Activated effector memory CD4-positive, alpha-beta T cell treated with Interleukin-2 at 50 U/mL for 16 hours (primary cell): ENCODE measurements around the gene NCK2.
A peak's percentile ranks its signal among the peaks of the same experiment; 100 is the strongest.

Experiments used
- DNase-seq: peaks from one replicate; pipeline ENCODE4 v3.0.0-alpha.2; 2020

Gene NCK2

DNA sequence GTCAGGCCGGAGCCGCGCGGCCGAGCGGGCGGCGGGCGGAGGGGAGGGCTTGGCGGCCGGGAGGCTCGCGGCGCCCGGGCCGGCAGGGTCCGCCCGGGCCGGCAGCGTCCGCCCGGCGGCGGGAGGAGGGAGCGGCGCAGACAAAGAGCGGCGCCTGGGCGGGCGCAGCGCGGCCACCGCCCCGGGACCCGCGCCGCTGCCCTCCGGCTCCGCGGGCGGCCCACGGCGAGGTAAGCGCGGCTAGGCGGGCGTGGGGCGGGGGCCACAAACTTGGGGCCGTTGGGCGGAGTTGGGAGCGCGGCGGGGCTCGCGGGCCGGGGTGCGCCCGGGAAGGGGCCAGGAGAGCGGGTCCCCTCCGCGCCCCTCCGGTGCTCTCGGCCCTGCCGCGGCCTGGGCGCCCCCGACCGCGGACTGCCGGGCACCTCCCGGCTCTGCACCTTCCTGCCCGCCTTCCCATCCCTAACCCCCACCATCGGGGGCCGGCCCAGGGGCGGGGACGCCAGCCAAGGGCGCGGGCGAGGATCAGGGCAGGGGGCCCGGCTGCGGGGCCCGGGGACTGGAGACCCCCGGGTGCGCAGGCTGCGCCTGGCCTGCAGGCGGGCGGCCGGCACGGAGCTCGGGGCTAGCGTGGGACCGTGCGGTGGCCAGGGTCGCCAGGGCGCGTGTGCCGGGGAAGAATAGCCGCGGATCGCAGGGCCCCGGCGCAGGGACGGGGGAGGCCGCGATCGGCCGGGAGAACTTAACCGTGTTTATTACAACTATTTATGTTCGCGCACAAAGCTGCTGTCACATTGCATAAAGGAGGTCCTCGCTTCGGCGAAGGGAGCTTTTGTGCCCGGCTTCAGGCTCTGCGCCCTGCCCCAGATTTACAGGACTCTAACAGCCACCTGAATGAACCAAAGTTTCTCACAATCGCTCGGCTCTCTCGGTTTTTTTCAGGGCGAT is at the start of gene NCK2:
Gene NCK2 (plus strand): TSS at position 4 of the 945 bp plus-strand sequence. CDS start 110,152 bp downstream, outside the sequence.
- peak; percentile 30 for DNase-seq

DNA sequence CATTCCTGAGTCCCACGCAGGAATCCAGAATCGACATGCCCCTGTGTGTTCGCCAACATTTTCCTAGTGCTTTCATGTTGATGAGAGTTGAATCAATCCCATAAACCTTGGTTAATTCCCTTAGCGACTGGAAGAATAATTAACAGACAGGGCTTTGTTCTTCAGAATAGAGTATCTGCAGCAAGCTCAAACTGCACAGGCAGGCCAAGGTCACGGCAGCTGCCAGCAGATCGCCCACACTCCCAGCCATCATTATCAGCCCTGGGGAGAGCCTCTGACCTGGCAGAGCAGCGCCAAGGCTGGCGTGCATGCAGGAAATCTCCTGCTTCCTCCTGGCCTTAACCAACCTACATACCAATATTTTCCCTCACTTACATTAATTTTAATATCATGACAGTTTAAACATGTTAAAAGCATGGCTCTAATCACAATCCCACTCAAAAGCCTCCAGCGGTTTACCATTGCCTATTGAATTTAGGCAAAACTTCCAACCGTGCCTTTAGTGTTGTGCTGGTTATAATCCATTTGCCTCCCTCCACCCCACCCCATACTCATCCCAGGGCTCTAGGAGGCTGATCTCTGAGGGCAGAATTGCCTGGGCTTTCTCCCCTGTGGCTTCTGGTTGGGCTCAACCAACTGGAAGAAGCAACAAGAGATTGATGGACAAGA is 46.8 kb upstream of the NCK2 start:
- no peak for DNase-seq

DNA sequence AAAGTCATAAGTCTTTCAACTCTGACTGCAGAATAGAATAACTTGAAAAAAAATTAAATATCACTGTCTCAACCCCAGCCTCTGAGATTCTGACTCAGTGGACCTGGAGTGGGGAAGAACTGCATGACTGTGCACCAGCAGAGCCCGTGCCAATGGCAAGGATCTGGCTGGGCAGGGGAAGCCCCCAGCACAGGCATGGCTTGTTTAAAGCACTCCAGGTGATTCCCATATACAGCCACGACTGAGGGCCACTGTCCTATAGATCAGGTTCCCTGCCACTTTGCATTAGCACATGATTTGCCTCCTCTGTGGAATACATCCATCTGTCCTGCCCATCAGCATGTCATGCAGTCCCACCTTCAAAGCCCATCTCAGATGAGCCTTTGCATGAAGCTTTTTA is 45.9 kb upstream of the NCK2 start:
- no peak for DNase-seq

DNA sequence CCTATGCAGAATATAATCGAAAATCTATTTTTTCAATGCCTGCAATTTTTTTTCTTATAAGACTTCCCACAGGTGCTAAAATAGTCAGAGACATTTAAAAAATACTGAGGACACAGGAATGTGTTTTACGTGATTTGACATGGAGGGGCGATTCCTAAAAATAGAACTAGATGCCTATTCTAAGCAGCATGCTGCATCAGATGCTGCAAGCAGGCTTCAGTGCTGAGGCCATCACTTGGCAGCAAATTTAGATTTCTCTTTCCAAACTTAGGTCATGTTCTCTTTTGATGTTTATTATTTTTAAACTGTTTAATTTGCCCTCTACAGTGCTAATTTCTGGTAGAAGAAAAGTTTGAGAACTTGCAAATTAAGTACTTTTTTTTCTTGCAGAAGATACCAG is 43.7 kb upstream of the NCK2 start:
- no peak for DNase-seq

DNA sequence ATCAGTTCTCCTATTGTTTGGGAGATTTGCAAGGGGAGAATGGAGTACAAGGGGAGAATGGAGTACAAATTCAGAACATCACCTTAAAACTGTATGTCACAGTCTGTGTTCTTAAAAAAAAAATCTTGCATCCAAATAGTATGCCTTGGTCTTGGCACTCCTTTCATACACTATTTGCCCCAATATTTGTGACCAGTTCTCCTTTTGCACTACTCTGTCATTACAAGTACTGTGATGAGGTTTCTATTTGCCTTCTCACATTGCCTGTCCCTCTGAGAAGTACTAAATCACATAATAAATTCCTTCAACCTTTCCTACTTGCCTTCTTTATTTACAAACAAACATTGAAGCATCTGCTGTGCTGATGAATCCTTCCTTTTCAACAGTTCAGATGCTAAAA is 36.0 kb upstream of the NCK2 start:
- DNase-seq = no peak

DNA sequence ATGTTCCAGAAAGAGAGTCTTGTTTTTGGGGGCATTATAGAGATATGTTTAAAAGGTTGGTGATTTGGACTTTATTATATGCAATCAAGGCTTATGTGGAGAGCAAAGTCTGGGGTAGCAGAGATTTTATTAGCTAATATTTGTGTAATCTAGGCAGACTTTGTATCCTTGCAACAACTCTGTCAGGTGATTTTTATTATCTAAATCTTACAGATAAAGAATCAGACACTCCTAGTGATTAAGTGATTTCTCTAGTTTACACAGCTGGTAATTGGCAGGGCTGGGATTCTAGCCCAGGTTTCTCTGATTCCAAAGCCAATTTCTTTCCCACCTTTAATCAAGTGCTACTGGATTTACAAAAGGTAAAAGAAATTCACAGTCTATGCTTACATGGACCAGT is 33.3 kb upstream of the NCK2 start:
- DNase-seq = no peak

DNA sequence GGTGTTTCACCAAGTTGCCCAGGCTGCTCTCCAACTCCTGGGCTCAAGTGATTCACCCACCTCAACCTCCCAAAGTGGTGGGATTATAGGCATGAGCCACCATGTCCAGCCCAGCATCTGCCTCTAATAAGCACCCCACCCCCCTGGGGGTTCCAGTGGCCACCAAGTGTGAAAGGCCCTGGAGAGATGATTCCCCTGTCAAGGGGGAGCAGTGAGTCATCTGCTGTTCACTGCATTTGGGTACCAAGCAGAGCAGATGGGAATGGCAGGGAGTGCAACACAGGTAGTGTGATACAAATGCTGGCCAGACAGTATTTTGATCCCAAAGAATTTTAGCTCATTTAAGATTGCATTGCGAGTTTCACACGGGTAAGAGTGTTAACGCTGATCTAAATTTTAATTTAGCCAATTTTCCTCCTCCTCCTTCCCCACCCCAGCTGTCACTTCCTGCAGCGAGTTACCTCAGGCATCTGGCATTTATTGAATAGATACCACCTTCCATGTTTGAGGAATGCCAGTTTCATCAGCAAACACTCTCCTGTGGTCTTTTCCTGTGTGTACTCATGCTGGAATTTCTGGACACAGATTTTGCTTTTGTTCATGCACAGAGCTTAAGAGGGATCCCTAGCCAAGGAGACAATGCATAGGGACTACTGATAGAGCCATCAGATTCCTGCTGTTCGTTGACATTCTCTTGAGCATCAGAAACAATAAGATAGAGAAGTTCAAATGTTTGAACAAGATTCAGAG is 32.4 kb upstream of the NCK2 start:
- no peak for DNase-seq

DNA sequence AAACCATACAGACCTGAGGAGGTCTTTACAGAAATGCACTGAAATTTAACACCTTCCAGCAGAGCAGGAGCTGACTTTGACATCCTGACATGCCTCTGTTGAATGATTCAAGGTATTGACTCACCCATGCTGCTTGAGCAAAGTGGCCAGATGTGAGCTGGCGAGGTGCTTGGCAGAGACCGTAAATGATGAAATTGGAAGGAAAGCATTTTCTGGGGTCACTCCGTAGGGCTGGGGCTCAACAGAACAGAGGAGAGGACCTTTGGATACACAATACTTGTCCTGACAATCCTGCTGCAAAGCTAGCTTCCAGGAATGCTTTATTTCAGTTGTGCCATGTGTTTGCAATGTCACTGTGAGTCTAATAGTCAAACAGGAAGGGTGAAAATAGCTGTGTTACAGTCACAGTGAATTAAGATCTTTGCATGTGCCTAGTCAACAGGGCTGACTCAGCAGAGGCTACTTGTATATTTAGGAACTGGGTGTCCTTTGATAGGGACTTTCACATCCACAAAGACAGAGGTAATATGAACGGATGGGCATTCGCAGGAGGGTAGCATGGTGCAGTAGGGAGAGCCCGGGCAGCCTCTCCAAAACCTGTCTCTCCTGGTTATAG is 31.6 kb upstream of the NCK2 start:
- DNase-seq = no peak

DNA sequence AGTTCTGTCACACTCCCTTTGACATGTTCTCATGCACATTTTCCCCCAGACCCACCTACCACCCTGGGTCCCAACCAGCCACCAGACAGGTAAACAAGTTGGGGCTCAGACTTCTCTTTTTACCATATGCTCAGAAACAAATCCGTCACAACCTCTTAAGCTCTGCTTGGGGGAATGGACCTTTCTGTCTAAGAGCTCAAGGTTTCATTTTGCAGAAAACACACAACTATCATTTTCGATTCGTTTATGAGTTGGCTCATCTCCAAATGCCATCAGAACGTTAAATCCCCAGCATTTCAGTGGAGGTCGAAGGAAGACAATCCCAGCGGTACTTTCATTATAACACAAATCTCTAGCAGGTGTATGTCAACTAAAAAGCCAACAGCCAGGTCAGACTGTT is 30.6 kb upstream of the NCK2 start:
- DNase-seq = no peak

DNA sequence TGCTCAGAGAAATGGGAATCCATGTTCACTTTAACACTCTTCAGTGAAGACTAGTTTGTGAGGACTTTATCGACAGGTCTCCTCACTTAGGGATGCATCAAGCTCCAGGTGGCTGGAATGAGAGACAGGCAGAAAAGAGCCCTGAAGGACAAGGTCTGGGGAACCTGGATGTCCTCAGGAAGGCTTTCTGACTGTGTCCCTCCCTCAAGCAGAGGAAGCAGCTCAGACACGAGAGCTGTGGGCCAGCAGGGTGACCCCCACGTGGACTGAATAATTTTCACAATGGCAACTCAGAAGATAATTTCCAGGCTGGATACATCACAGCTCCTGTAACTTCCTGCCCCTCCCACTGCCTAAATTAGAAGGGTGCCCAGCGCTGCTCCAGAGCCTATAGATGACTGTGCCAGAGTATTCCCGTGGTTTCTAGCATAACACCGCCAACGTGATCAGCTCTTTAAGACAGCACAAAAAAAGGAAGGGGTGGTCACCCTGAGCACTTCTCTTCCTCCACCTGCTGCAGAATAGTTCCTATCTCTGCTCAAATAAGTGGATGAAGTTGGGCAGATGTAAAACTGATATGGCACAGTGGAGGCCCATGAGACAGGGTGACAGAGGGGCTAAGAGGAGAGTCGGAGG is 25.7 kb upstream of the NCK2 start:
- DNase-seq = no peak

DNA sequence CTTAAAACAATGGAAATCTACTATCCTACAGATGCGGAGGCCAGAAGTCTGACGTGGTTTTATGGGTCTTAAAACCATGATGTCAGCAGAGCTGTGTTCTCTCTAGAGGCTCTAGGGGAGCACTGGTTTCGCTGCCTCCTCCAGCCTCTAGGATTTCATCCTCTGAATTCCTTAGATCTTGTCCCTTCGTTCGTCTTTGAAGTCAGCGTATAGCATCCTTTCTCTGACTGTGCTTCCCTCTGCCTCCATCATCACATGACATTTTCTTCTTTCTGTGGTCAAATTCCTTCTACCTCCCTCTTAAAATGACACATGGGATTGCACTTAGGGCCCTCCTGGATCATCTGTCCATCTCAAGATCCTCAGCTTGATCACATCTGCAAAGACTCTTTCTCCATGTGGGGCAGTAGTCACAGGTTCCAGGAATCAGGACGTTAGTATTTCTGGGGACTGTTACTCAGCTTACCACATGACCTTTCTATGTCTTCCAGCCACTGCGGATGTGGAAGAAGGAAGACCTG is 22.7 kb upstream of the NCK2 start:
- no peak for DNase-seq

DNA sequence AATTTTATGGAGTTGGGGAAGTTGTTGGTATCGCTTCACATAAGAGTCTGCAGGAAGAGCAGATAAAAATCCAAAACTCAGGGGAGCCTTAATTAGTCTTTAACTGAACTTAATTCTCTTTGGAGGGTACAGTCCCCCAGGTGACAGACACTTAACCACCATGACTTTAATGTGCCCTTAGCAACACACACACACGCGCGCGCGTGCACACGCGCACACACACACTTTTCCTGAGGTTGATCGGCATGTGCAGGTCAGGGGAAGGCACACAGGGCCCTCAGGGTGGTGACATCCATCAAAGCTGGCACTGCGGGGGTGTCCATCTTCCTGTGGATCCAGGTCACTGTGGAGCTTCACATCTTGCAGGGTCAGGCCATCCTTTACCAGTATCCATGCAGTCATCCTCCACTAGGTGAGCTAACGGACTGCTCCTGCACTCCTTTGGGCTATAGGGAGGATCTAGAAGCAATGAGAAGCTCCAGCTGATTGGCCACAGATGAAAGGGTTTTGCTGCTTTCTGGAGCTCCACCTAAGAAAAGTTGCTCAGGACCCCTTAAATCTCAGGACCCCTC is 21.9 kb upstream of the NCK2 start:
- no peak for DNase-seq

DNA sequence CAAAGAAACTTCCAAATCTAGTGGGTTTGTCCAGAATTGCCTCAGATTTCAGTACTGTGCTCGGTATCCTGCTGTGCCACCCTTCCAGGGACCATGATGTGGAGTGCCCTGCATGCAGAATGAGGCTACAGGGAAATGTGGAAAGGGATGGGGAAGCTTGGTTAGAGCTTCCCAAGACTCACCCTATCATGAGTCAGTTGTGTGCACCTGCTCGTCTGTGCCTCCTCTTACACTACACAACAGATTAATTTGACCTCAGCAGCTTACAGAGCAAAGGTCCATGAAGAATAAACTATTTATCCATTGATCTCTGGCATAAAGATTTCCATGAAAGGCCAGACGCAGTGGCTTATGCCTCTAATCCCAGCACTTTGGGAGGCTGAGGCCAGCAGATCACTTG is 21.3 kb upstream of the NCK2 start:
- no peak for DNase-seq

DNA sequence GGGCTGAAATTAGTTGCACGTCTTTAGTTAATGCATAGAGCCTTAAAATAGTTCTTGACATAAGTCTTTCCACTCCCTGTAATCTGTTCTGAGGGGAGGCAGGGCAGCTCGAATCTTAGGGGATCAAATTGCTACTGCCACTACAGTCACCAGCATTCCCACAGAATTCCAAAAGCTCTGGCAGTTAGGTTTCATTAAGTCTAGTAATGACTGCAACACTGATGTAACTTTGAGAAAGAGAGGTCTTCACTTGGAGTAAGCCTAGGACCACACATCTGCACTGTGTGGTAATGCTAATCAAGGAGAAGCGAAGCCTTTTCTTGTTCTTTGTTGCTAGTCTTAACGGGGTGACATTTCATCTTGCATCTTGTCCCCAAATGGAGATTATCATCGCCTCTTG is 19.3 kb upstream of the NCK2 start:
- no peak for DNase-seq

DNA sequence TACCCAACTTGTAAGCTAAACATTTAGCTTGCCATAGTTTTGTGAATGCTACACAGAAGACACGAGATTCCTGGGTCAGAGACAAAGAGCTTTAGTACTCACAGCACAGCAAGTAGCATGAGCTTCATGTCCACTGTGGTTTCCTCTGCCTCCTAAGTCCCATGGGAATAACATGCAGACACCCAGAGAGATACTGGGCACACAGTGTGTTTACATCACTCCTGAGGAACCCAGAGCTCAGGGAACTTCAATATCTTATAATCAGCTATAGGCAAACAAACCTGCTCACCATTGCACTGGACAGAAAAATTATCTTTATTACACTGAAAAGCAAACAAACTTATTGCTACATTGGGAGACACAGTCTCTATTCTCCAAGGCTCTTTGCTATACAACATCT is 14.5 kb upstream of the NCK2 start:
- DNase-seq = no peak

DNA sequence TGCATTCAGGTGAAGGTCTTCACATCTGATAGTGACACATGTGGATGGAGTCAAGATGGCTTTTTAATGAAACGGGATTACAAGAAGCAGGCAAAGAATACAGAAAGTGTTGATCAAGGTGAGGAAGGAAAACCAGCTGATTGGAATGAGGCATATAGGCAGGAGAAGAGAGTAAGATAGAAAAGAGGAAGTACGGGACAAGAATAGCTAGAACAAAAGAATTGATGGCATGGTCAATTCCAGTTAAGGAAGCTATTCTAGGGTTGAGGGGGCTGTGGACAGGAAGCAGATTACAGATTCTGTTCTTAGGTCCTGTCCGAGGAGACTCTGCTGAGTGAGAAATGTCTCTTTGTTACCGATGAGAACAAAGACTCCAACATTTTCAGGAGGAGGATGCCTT is 13.2 kb upstream of the NCK2 start:
- DNase-seq = no peak

DNA sequence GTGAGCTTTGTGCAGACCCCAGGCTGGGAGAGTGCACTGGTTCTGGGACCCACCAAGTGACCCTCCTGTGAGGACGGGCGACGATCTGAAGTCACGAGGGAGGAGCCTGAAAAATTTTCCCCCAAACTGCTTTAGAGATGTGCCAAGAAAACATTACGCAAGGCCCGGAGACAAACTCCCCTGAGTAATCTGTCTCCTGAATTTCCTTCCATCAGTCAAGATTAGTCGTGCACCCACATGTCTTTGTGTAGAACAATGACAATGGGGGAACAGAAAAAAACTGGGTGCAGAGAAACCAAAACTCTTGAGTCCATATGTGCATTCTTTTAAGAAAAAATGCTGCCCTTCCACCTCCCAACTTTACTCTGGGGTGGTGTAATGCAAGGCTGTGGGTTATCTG is 12.6 kb upstream of the NCK2 start:
- DNase-seq = no peak

DNA sequence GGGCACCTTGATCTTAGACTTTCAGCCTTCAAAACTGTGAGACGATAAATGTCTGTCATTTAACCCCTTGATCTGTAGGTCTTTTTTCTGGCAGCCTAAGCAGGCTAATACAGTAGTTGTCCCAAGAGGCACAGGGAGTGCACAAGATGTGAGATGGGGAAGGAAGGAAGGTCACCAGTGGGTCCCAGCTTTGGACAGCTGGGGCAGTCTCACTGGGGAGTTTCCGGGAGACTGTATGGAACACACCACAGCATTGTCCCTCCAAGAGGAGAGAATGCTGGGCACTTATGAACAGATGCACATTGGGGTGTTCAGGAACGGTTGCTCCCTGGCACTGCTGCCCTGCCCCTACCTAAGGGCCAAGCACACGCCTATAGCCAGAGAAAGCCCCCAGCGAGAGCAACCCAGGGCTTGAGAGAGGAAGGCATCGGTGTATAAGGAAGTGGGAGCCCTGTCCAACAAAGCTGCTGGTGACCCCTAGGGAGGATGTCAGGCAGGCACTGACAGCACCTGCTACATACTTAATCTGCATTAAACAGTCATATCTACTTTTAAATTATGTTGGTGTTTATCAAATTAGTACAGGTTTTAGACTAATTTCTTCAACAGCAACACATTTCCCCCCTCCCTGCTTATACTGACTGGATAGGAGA is 11.6 kb upstream of the NCK2 start:
- DNase-seq = no peak

DNA sequence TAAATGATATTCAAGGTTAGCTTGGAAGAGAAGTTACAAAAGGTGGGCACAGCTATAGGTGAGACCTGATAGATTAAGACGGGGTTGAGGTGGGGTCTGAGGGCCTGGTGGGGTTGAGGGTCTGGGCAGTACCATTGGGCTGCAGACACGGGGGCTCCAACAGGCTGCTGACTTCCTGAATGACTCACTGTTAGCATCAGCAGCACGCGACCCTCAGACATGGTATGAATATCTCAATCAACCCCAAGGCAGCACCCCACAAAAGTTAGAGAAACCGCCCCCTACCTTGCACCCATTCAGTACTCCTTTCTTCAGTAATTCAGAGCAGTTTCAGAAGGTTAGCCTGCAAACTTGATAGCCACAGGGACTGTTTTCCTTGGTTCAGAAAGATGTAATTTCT is 10.8 kb upstream of the NCK2 start:
- DNase-seq = no peak

DNA sequence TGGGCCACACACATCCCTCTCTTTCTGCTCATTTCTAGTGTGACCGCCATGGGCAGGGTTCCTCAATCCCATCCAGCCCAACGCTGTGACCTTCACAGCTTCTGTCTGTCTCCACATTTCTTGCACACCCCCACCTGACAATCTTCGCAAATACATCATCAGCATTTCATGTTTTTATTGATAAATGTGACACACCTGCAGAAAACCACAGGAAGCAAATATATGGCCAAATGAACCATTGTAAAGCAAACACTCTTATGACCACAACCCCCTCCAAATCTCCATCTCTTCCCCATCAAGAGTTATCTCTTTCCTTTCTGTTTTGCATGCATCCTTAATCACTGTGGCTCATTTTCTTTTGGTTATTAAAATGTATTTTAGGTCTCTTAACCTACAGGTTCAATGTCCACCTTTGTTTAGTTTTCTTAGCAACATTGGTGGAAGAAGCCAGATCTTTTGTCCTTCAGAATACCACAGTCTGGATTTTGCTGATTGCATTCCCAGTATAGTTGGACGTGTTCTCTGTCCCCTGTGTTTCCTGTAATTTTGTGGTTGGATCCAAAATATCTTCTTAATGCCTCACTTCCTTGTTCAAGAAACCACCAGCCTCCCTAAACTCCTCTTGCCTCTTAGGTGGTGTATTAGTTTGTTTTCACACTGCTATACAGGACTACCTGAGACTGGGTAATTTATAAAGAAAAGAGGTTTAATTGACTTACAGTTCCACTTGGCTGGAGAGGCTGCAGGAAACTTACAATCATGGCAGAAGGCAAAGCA is 9.8 kb upstream of the NCK2 start:
- DNase-seq = no peak

DNA sequence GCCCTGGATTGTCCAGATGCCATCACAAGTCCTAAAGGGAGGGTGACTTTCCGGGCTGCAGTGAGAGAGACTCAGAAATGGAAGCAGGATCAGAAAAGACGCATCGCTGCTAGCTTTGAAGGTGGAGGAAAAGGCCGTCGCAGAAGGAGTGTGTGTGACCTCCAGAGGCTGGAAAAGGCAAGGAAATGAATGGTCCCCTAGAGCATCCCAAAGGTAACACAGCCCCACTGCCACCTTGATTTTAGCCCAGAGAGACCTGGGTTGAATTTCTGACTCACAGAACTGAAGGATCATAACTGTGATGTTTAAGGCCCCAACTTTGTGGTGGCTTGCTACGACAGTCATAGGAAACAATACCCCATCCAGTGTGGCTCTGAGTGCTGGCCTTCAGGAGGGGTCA is 8.6 kb upstream of the NCK2 start:
- no peak for DNase-seq
